ENCODE measurements around the gene HELZ. TPM values are rescaled to one million over a fixed set of nuclear protein-coding genes. Genes with fewer than 3 reads are reported as not detected.

The HELZ gene
- total RNA-seq, 1 donor from 2014 or later, result 63.5 TPM

DNA sequence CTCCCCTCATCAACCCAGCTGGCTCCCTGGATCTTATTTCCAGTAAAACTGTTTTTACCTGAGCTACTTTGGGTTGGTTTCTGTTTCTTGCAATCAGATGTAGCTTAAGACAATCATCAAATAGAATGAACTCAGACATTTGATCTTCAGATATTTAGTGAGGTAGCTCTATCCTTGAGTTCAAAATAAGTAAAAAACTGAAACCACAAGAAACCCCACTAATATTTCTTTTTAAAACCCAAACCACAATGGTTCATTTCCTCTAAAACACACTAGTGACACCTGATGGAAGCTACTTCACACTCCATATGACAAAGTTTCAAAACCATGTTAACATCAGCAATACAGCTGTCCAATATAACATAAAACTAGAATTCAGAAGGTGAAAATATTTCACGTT lies 162.9 kb downstream of the HELZ start:
- peaks cover 2% of the 10 kb centered on the region for H3K4me1 Mint-ChIP-seq (ENCODE audit: unreplicated experiment)
- H3K4me3 Mint-ChIP-seq (ENCODE audit: unreplicated experiment), result no peak overlapping the region
- no peaks in the 10 kb centered on the region for H3K9me3 Mint-ChIP-seq (ENCODE audit: unreplicated experiment)
- TF ChIP-seq, protein P1, sequence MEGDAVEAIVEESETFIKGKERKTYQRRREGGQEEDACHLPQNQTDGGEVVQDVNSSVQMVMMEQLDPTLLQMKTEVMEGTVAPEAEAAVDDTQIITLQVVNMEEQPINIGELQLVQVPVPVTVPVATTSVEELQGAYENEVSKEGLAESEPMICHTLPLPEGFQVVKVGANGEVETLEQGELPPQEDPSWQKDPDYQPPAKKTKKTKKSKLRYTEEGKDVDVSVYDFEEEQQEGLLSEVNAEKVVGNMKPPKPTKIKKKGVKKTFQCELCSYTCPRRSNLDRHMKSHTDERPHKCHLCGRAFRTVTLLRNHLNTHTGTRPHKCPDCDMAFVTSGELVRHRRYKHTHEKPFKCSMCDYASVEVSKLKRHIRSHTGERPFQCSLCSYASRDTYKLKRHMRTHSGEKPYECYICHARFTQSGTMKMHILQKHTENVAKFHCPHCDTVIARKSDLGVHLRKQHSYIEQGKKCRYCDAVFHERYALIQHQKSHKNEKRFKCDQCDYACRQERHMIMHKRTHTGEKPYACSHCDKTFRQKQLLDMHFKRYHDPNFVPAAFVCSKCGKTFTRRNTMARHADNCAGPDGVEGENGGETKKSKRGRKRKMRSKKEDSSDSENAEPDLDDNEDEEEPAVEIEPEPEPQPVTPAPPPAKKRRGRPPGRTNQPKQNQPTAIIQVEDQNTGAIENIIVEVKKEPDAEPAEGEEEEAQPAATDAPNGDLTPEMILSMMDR (IDR thresholded peaks at IDR 0.05), result no peak
- peaks cover 46% of the 10 kb centered on the region for H3K36me3 Mint-ChIP-seq (ENCODE audit: unreplicated experiment)
- no peak overlapping the region for H3K27ac Mint-ChIP-seq (ENCODE audit: unreplicated experiment)
- no peak for DNase-seq (ENCODE audit: extremely low spot score, unreplicated experiment)
- H3K27me3 Mint-ChIP-seq (ENCODE audit: unreplicated experiment), result no peaks in the 10 kb centered on the region

DNA sequence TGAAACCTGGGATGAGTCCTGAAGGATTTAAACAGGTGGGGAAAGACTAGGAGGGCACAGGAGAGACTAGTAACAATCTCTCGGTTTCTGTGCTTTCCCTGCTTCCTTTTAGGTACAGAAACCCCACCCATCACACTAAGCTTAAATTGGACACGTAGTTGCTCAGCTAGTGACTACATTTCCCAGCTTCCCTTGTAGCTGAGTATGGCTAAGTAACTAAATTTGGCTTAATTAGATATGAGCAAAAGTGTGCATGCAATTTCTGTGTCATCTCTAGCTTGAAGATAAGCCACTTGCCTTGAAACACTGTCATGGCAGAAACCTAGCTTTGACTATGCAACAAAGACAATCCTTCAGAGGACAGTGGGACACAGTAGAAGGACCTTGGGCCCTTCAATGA lies 164.2 kb downstream of the HELZ start:
- no peak for DNase-seq (ENCODE audit: extremely low spot score, unreplicated experiment)
- TF ChIP-seq, protein P1 (IDR thresholded peaks at IDR 0.05), result no peak
- H3K4me1 Mint-ChIP-seq (ENCODE audit: unreplicated experiment), result peaks cover 2% of the 10 kb centered on the region
- H3K9me3 Mint-ChIP-seq (ENCODE audit: unreplicated experiment), result no peaks in the 10 kb centered on the region
- peaks cover 47% of the 10 kb centered on the region for H3K36me3 Mint-ChIP-seq (ENCODE audit: unreplicated experiment)
- H3K4me3 Mint-ChIP-seq (ENCODE audit: unreplicated experiment), result no peak overlapping the region
- H3K27me3 Mint-ChIP-seq (ENCODE audit: unreplicated experiment), result no peaks in the 10 kb centered on the region
- H3K27ac Mint-ChIP-seq (ENCODE audit: unreplicated experiment), result no peak overlapping the region

DNA sequence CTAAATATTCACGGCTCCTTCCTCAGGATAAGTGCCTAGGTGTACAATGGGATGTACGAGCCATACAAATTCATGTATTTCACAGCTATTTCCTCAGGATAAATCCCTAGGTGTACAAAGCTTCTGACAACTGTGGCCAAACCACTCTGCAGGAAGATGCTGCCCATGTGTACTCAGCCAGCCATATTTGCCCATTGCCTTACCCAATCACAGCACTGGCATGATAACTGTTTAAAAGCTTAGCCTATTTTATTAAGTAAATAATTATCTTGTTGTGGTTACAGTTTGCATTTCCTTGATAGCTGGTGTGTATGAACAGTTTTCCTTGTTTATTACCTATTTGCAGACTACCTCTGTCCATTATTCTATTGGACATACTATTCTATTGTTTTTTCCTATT lies 165.5 kb downstream of the HELZ start:
- H3K4me3 Mint-ChIP-seq (ENCODE audit: unreplicated experiment), result no peak overlapping the region
- TF ChIP-seq, protein P1 (IDR thresholded peaks at IDR 0.05), result no peak
- peaks cover 2% of the 10 kb centered on the region for H3K4me1 Mint-ChIP-seq (ENCODE audit: unreplicated experiment)
- H3K27me3 Mint-ChIP-seq (ENCODE audit: unreplicated experiment), result no peaks in the 10 kb centered on the region
- no peak overlapping the region for H3K27ac Mint-ChIP-seq (ENCODE audit: unreplicated experiment)
- DNase-seq (ENCODE audit: extremely low spot score, unreplicated experiment), result no peak
- H3K9me3 Mint-ChIP-seq (ENCODE audit: unreplicated experiment), result no peaks in the 10 kb centered on the region
- peaks cover 39% of the 10 kb centered on the region for H3K36me3 Mint-ChIP-seq (ENCODE audit: unreplicated experiment)

DNA sequence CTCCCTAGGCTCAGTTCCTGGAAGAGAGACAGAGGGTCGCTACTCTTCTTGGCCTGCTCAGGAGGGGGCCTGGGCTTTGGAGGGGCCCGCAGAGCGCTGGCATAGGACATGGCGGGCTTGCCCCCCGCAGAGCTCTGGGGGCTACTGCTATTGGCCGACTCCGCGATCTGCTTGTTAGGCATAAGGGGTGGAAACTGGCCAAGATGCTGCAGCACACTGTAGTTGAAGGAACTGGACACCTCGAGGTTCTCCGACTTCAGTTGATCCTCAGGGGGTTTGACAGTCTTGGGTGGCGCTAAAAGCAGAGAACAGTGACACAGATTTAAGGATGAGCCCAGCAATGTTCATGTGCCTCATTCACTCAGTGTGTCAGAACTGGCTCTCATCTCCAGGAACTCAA lies 166.7 kb downstream of the HELZ start:
- H3K36me3 Mint-ChIP-seq (ENCODE audit: unreplicated experiment), result peaks cover 38% of the 10 kb centered on the region
- DNase-seq (ENCODE audit: extremely low spot score, unreplicated experiment), result no peak
- H3K27ac Mint-ChIP-seq (ENCODE audit: unreplicated experiment), result no peak overlapping the region
- H3K27me3 Mint-ChIP-seq (ENCODE audit: unreplicated experiment), result no peaks in the 10 kb centered on the region
- H3K4me1 Mint-ChIP-seq (ENCODE audit: unreplicated experiment), result peaks cover 2% of the 10 kb centered on the region
- TF ChIP-seq, protein P1 (IDR thresholded peaks at IDR 0.05), result no peak
- H3K4me3 Mint-ChIP-seq (ENCODE audit: unreplicated experiment), result no peak overlapping the region
- H3K9me3 Mint-ChIP-seq (ENCODE audit: unreplicated experiment), result no peaks in the 10 kb centered on the region

DNA sequence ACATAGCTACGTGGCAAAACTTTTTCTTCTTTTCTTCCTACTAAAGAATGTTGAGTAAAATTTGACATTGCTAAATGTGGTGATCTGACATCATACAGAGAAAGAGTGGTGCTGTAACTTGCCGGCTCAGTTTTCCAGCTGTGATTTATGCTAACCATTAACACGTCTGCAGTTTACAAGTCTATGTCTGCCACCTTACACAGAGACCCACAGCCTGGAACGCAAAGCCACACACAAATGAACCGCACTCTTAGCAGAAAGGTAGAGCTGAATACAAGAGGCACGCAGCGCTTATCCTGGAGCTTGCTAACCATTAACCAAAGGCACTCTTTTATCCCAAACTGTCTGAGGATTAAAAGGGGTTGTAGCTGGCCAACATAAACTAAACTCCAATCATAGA lies 168.7 kb downstream of the HELZ start:
- Mint-ChIP-seq H3K27me3 (ENCODE audit: unreplicated experiment) (no peaks in the 10 kb centered on the region), H3K27ac (ENCODE audit: unreplicated experiment) (no peak overlapping the region), H3K4me1 (ENCODE audit: unreplicated experiment) (peaks cover 2% of the 10 kb centered on the region), H3K9me3 (ENCODE audit: unreplicated experiment) (no peaks in the 10 kb centered on the region), H3K4me3 (ENCODE audit: unreplicated experiment) (no peak overlapping the region), H3K36me3 (ENCODE audit: unreplicated experiment) (peaks cover 39% of the 10 kb centered on the region)
- DNase-seq (ENCODE audit: extremely low spot score, unreplicated experiment), result no peak
- TF ChIP-seq, protein P1 (IDR thresholded peaks at IDR 0.05), result no peak

All from osteocyte (in vitro differentiated cells).